HEK293 (cell line): Measurements from ENCODE around the gene SFMBT2.

Experiments
- CTCF ChIA-PET: fragments of 350-600 bp; formaldehyde crosslinking; extraction: SDS; loops from one replicate; lab custom pipeline; 2021; ENCODE audit warnings: antibody characterized with exemption; lab: Yijun Ruan, JAX
- POLR2A ChIA-PET: fragments of 300-600 bp; formaldehyde crosslinking; extraction: SDS; loops from one replicate; lab custom pipeline; 2020; ENCODE audit warnings: antibody characterized with exemption, inconsistent platforms; lab: Yijun Ruan, JAX
- H3K27ac ChIP-seq: fragments of 200-500 bp; sonication (Bioruptor generic); 2 replicates; pipeline ENCODE4 v1.5.1; 2014; ENCODE audit warnings: low read depth, low read length, control low read depth, inconsistent platforms; ENCODE audit errors: extremely low read depth
- H3K36me3 ChIP-seq, 2 experiments: fragments of 200-500 bp in 1 of 2; sonication (Bioruptor generic) in 1 of 2; 1 replicate in 1 of 2; 2 replicates in 1 of 2; pipeline ENCODE4 v1.5.1; 2014 to 2017; ENCODE audit warnings: inconsistent platforms in 2 of 2, low read length in 2 of 2; ENCODE audit not compliant: control insufficient read depth in 2 of 2, insufficient read depth in 1 of 2
- H3K4me1 ChIP-seq: fragments of 200-500 bp; sonication (Bioruptor generic); 2 replicates; pipeline ENCODE4 v1.5.1; 2014; ENCODE audit warnings: mild to moderate bottlenecking, low read length, inconsistent platforms; ENCODE audit not compliant: control insufficient read depth, insufficient read depth
- H3K4me3 ChIP-seq: 2 replicates; pipeline ENCODE4 v1.5.1; 2011; ENCODE audit warnings: low read depth, mild to moderate bottlenecking, control low read depth, low read length, moderate library complexity
- H3K9me3 ChIP-seq: fragments of 200-500 bp; sonication (Bioruptor generic); 2 replicates; pipeline ENCODE4 v1.5.1; 2014; ENCODE audit warnings: low read depth, low read length, inconsistent platforms; ENCODE audit not compliant: control insufficient read depth, insufficient read depth
- EGR2 ChIP-seq: fragments of 450-650 bp; formaldehyde crosslinking; IDR thresholded peaks from 2 replicates; pipeline ENCODE4 v1.5.1; 2016; ENCODE audit warnings: low read depth, missing biosample characterization, missing genetic modification characterization
- HOXC10 ChIP-seq: sonication (generic); formaldehyde crosslinking; IDR thresholded peaks from 2 replicates; pipeline ENCODE4 v1.8.1; 2023; ENCODE audit warnings: mild to moderate bottlenecking, missing genetic modification reagents
- HOXD13 ChIP-seq: sonication (generic); formaldehyde crosslinking; IDR thresholded peaks from 2 replicates; pipeline ENCODE4 v1.8.0; 2022; ENCODE audit warnings: missing genetic modification reagents, borderline replicate concordance
- MZF1 ChIP-seq: fragments of 450-650 bp; formaldehyde crosslinking; IDR thresholded peaks from 2 replicates; pipeline ENCODE4 v1.5.1; 2017; ENCODE audit warnings: missing biosample characterization, missing genetic modification characterization, borderline replicate concordance
- PRDM4 ChIP-seq: fragments of 450-650 bp; formaldehyde crosslinking; IDR thresholded peaks from 2 replicates; pipeline ENCODE4 v1.5.1; 2017; ENCODE audit warnings: missing biosample characterization, missing genetic modification characterization
- REST ChIP-seq: fragments of 450-650 bp; formaldehyde crosslinking; IDR thresholded peaks from 2 replicates; pipeline ENCODE4 v1.5.1; 2016; ENCODE audit warnings: missing biosample characterization, missing genetic modification characterization
- SETDB1 ChIP-seq: IDR thresholded peaks from one replicate; pipeline ENCODE4 v1.6.1; 2017; ENCODE audit warnings: mild to moderate bottlenecking, low read length, moderate library complexity, mixed read lengths; ENCODE audit not compliant: insufficient read length
- ZBTB1 ChIP-seq: fragments of 450-650 bp; formaldehyde crosslinking; IDR thresholded peaks from 2 replicates; pipeline ENCODE4 v1.5.1; 2016; ENCODE audit warnings: missing biosample characterization, missing genetic modification characterization
- ZFP69B ChIP-seq: fragments of 450-650 bp; formaldehyde crosslinking; IDR thresholded peaks from 2 replicates; pipeline ENCODE4 v1.5.1; 2016; ENCODE audit warnings: missing biosample characterization, missing genetic modification characterization
- ZNF529 ChIP-seq: fragments of 450-650 bp; formaldehyde crosslinking; IDR thresholded peaks from 2 replicates; pipeline ENCODE4 v1.5.1; 2017; ENCODE audit warnings: missing genetic modification characterization, missing biosample characterization; ENCODE audit not compliant: insufficient replicate concordance
- ZNF571 ChIP-seq: fragments of 450-650 bp; formaldehyde crosslinking; IDR thresholded peaks from 2 replicates; pipeline ENCODE4 v1.5.0; 2017; ENCODE audit warnings: missing biosample characterization, missing genetic modification characterization
- ZNF600 ChIP-seq: fragments of 450-650 bp; formaldehyde crosslinking; IDR thresholded peaks from 2 replicates; pipeline ENCODE4 v1.5.1; 2016; ENCODE audit warnings: missing biosample characterization, missing genetic modification characterization
- TF ChIP-seq, protein P1 (sequence below): fragments of 450-650 bp; formaldehyde crosslinking; IDR thresholded peaks from 2 replicates; pipeline ENCODE4 v1.5.1; 2016; ENCODE audit warnings: missing biosample characterization, missing genetic modification characterization
- TF ChIP-seq, protein P2 (sequence below): fragments of 450-650 bp; formaldehyde crosslinking; IDR thresholded peaks from 2 replicates; pipeline ENCODE4 v1.5.1; 2016; ENCODE audit warnings: missing biosample characterization, missing genetic modification characterization
- TF ChIP-seq, protein P3 (sequence below): fragments of 450-650 bp; formaldehyde crosslinking; IDR thresholded peaks from 2 replicates; pipeline ENCODE4 v1.5.1; 2016; ENCODE audit warnings: missing biosample characterization, missing genetic modification characterization
- TF ChIP-seq, protein P4 (sequence below): fragments of 450-650 bp; formaldehyde crosslinking; IDR thresholded peaks from 2 replicates; pipeline ENCODE4; 2016; ENCODE audit warnings: missing biosample characterization, missing genetic modification characterization

Gene SFMBT2

DNA sequence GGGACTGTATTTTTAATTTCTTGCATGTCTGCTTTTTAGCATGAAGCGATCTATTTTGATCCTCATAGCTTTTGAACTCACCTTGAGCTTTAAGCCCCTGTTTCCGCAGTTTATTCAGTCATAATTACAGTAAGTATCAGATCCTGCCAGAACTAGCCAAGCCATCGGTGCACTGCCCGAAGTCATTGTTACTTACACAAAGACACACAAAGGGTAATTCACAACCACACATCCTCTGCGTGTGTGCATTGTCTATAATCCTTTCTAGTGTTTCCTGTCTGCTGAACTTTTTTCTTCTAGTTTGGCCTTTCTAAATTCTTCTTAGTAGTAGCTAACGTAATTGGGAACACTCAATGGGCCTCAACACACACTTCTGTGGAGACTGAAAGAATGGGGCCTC lies 133.0 kb downstream of the SFMBT2 start:
- H3K4me1 ChIP-seq, result peaks cover 2% of the 10 kb centered on the region; the same call in 1 of the 2 replicates
- H3K9me3 ChIP-seq, result no peaks in the 10 kb centered on the region
- CTCF ChIA-PET, result interaction anchor here (0.5 to 1.2 kb wide), 3 partner anchors 9 to 863 kb away, joined by 3 to 4 read pairs (median 3); no protein-coding TSS in a partner anchor
- TF ChIP-seq REST (no peak), MZF1 (tag by site-specific recombination) (no peak), ZNF529 (tag by site-specific recombination) (no peak), ZNF600 (tag by site-specific recombination) (no peak), HOXC10 (CRISPR knock-in tag) (no peak), EGR2 (tag by site-specific recombination) (no peak), ZNF571 (tag by site-specific recombination) (no peak), PRDM4 (tag by site-specific recombination) (no peak), ZBTB1 (tag by site-specific recombination) (no peak), SETDB1 (no peak), ZFP69B (tag by site-specific recombination) (no peak), HOXD13 (CRISPR knock-in tag) (no peak)
- TF ChIP-seq, protein P1, sequence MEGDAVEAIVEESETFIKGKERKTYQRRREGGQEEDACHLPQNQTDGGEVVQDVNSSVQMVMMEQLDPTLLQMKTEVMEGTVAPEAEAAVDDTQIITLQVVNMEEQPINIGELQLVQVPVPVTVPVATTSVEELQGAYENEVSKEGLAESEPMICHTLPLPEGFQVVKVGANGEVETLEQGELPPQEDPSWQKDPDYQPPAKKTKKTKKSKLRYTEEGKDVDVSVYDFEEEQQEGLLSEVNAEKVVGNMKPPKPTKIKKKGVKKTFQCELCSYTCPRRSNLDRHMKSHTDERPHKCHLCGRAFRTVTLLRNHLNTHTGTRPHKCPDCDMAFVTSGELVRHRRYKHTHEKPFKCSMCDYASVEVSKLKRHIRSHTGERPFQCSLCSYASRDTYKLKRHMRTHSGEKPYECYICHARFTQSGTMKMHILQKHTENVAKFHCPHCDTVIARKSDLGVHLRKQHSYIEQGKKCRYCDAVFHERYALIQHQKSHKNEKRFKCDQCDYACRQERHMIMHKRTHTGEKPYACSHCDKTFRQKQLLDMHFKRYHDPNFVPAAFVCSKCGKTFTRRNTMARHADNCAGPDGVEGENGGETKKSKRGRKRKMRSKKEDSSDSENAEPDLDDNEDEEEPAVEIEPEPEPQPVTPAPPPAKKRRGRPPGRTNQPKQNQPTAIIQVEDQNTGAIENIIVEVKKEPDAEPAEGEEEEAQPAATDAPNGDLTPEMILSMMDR (tag by site-specific recombination), result no peak
- TF ChIP-seq, protein P2, sequence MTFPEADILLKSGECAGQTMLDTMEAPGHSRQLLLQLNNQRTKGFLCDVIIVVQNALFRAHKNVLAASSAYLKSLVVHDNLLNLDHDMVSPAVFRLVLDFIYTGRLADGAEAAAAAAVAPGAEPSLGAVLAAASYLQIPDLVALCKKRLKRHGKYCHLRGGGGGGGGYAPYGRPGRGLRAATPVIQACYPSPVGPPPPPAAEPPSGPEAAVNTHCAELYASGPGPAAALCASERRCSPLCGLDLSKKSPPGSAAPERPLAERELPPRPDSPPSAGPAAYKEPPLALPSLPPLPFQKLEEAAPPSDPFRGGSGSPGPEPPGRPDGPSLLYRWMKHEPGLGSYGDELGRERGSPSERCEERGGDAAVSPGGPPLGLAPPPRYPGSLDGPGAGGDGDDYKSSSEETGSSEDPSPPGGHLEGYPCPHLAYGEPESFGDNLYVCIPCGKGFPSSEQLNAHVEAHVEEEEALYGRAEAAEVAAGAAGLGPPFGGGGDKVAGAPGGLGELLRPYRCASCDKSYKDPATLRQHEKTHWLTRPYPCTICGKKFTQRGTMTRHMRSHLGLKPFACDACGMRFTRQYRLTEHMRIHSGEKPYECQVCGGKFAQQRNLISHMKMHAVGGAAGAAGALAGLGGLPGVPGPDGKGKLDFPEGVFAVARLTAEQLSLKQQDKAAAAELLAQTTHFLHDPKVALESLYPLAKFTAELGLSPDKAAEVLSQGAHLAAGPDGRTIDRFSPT, result no peak
- TF ChIP-seq, protein P3, sequence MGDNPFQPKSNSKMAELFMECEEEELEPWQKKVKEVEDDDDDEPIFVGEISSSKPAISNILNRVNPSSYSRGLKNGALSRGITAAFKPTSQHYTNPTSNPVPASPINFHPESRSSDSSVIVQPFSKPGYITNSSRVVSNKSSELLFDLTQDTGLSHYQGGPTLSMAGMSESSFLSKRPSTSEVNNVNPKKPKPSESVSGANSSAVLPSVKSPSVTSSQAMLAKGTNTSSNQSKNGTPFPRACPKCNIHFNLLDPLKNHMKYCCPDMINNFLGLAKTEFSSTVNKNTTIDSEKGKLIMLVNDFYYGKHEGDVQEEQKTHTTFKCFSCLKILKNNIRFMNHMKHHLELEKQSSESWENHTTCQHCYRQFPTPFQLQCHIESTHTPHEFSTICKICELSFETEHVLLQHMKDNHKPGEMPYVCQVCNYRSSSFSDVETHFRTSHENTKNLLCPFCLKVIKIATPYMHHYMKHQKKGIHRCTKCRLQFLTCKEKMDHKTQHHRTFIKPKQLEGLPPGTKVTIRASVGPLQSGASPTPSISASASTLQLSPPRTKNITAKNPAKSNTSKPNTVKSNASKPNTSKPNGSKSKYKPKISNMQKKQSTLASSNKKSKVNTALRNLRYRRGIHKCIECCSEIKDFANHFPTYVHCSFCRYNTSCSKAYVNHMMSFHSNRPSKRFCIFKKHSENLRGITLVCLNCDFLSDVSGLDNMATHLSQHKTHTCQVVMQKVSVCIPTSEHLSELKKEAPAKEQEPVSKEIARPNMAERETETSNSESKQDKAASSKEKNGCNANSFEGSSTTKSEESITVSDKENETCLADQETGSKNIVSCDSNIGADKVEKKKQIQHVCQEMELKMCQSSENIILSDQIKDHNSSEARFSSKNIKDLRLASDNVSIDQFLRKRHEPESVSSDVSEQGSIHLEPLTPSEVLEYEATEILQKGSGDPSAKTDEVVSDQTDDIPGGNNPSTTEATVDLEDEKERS (tag by site-specific recombination), result no peak
- TF ChIP-seq, protein P4, sequence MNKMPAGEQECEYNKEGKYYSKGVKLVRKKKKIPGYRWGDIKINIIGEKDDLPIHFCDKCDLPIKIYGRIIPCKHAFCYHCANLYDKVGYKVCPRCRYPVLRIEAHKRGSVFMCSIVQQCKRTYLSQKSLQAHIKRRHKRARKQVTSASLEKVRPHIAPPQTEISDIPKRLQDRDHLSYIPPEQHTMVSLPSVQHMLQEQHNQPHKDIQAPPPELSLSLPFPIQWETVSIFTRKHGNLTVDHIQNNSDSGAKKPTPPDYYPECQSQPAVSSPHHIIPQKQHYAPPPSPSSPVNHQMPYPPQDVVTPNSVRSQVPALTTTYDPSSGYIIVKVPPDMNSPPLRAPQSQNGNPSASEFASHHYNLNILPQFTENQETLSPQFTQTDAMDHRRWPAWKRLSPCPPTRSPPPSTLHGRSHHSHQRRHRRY (tag by site-specific recombination), result no peak
- TF ChIP-seq, all 188 proteins: peak for 0
- Histone ChIP-seq H3K36me3 (peaks cover 6 to 8% of the 10 kb centered on the region in 2 experiments; a peak in 1 of 3 replicates), H3K4me3 (no peak overlapping the region), H3K27ac (no peak overlapping the region)
- POLR2A ChIA-PET, result no interaction called here
